ENCODE results near the gene MINDY1. TPM values are rescaled to one million over a fixed set of nuclear protein-coding genes. Genes with fewer than 3 reads are reported as not detected.

MINDY1 gene
- total and polyA plus RNA-seq, 9 of the 15 experiments (the other 6 are each of a cell fraction or from before 2014, with no cell fraction given): 0.49 to 11.0 (median 6.0) TPM

GRCh38 chr1:151049458-151049857 is 42.8 kb upstream of the MINDY1 start (continued):
- TF ChIP-seq, protein P1, sequence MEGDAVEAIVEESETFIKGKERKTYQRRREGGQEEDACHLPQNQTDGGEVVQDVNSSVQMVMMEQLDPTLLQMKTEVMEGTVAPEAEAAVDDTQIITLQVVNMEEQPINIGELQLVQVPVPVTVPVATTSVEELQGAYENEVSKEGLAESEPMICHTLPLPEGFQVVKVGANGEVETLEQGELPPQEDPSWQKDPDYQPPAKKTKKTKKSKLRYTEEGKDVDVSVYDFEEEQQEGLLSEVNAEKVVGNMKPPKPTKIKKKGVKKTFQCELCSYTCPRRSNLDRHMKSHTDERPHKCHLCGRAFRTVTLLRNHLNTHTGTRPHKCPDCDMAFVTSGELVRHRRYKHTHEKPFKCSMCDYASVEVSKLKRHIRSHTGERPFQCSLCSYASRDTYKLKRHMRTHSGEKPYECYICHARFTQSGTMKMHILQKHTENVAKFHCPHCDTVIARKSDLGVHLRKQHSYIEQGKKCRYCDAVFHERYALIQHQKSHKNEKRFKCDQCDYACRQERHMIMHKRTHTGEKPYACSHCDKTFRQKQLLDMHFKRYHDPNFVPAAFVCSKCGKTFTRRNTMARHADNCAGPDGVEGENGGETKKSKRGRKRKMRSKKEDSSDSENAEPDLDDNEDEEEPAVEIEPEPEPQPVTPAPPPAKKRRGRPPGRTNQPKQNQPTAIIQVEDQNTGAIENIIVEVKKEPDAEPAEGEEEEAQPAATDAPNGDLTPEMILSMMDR (IDR thresholded peaks at IDR 0.05 in 2 of 3, conservative IDR thresholded peaks at IDR 0.05 in 1 of 3; ENCODE audit: insufficient read depth in 2 of 3, low read depth in 1 of 3, low read length in 3 of 3): no peak
- no peak for TF ChIP-seq ZNF79 (CRISPR knock-in tag; IDR thresholded peaks at IDR 0.05; ENCODE audit: low read depth)
- TF ChIP-seq MTA2 (IDR thresholded peaks at IDR 0.05; ENCODE audit: low read depth): no peak

DNA sequence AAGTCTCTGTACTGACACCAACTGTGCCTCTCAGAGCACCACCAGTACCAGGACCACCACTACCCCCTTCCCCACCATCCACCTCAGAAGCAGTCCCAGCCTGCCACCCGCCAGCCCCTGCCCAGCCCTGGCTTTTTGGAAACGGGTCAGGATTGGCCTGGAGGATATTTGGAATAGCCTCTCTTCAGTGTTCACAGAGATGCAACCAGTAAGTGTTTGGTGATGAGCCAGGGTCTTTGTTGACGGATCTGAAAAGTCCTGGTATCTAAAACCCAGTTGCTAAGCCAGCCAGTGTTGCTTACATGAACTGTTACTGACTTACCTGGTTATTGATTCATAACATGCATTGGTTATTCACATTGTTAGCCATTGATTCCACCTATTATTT is 41.9 kb upstream of the MINDY1 start:
- ChIA-PET CTCF (ENCODE audit: low intra/inter-chr PET ratio) (interaction anchor here (0.6 kb wide), 1 partner anchor 164 kb away, joined by 4 read pairs; no protein-coding TSS in a partner anchor), POLR2A (interaction anchor here (0.6 to 2.9 kb wide), 5 partner anchors 9 to 778 kb away, joined by 3 to 36 read pairs (median 7); partner anchors contain the start of genes BNIPL and MINDY1)
- peaks cover 39% of the 10 kb centered on the region for H3K36me3 ChIP-seq (ENCODE audit: control insufficient read depth, insufficient read depth, low read length)
- DNase-seq (ENCODE audit: extremely low read depth in 1 of 4, low spot score in 3 of 4) (peak in 1 of 4 experiments; percentile 43), FAIRE-seq (no peak), ATAC-seq (no peak)
- no peaks in the 10 kb centered on the region for H3K9me3 ChIP-seq (replicated peaks; ENCODE audit: control insufficient read depth, insufficient read depth, low read depth, low read length)
- in situ Hi-C loops (cut with MboI): no loop called here
- H2AFZ ChIP-seq (ENCODE audit: low read depth, low read length): no peak overlapping the region
- H3K9ac ChIP-seq (ENCODE audit: insufficient read depth in 1 of 2, low read depth in 2 of 2, low read length in 2 of 2): peak overlapping the region; percentile 54 to 90; a peak in 2 of 4 replicates
- 57% methylated on average over 3 of the region's 3 CpGs for WGBS (ENCODE audit: insufficient coverage, low coverage, missing lambda C conversion rate)
- H3K9me1 ChIP-seq (ENCODE audit: control insufficient read depth, insufficient read depth, low read length): no peaks in the 10 kb centered on the region
- H3K79me2 ChIP-seq (ENCODE audit: control insufficient read depth, insufficient read depth, low read length): peaks cover 18% of the 10 kb centered on the region
- no peaks in the 10 kb centered on the region for H3K27me3 ChIP-seq (ENCODE audit: control insufficient read depth in 2 of 2, insufficient read depth in 2 of 2, low read length in 2 of 2)
- no peak overlapping the region for H3K27ac ChIP-seq (ENCODE audit: extremely low read depth, low read depth, low read length)
- no peaks in the 10 kb centered on the region for H4K20me1 ChIP-seq (replicated peaks; ENCODE audit: control insufficient read depth, insufficient read depth, low read length)
- H3K4me1 ChIP-seq (replicated peaks in 1 of 2; ENCODE audit: control insufficient read depth in 2 of 2, insufficient read depth in 2 of 2, low read length in 2 of 2): peaks cover 18 to 22% of the 10 kb centered on the region in 2 experiments; a peak in 4 of 5 replicates
- H3K4me2 ChIP-seq (ENCODE audit: insufficient read depth, low read length): peak overlapping the region; percentile 64
- BruUV-seq (replicated peaks): no TSS peak
- peak overlapping the region; percentile 39 for H3K4me3 ChIP-seq
- intact Hi-C loops (cut with micrococcal nuclease): no loop called here
- no peak for TF ChIP-seq ZBTB2 (IDR thresholded peaks at IDR 0.05)
- no peak for TF ChIP-seq ZBTB8A (IDR thresholded peaks at IDR 0.05; ENCODE audit: partially characterized antibody)
- TF ChIP-seq HDAC2 (IDR thresholded peaks at IDR 0.05): no peak
- TF ChIP-seq ETS1 (conservative IDR thresholded peaks at IDR 0.05; ENCODE audit: control insufficient read depth, low read depth, low read length): no peak
- TF ChIP-seq ZBTB7A (IDR thresholded peaks at IDR 0.05; ENCODE audit: borderline replicate concordance, control insufficient read depth, low read depth, low read length): peak; percentile 50; the same call in 1 of the 2 replicates
- TF ChIP-seq FOXK2 (conservative IDR thresholded peaks at IDR 0.05 in 1 of 2, IDR thresholded peaks at IDR 0.05 in 1 of 2; ENCODE audit: low read depth in 2 of 2): no peak
- no peak for TF ChIP-seq ZKSCAN1 (IDR thresholded peaks at IDR 0.05; ENCODE audit: low read depth, low read length)
- no peak for TF ChIP-seq CEBPG (CRISPR knock-in tag; IDR thresholded peaks at IDR 0.05)
- 0 out of 4 replicates have a peak, but pooled peaks of 1 of the 2 experiments have one; percentile 29 for TF ChIP-seq CEBPG (tag; conservative IDR thresholded peaks at IDR 0.05 in 1 of 2, IDR thresholded peaks at IDR 0.05 in 1 of 2)
- no peak for TF ChIP-seq PRPF4 (IDR thresholded peaks at IDR 0.05; ENCODE audit: insufficient read depth, low read depth, low read length, poor library complexity, severe bottlenecking)
- no peak for TF ChIP-seq ZNF644 (tag; IDR thresholded peaks at IDR 0.05; ENCODE audit: low read depth)
- no peak for TF ChIP-seq GTF2E2 (tag; IDR thresholded peaks at IDR 0.05)

All from K562 (cell line).